NCI-H2196 (cell line): ENCODE measurements around the gene CYB561.

Source experiments
- DNase-seq: peaks from one replicate; lab custom pipeline; 2025; ENCODE audit not compliant: unreplicated experiment; lab: John Stamatoyannopoulos, UW

The CYB561 gene

DNA sequence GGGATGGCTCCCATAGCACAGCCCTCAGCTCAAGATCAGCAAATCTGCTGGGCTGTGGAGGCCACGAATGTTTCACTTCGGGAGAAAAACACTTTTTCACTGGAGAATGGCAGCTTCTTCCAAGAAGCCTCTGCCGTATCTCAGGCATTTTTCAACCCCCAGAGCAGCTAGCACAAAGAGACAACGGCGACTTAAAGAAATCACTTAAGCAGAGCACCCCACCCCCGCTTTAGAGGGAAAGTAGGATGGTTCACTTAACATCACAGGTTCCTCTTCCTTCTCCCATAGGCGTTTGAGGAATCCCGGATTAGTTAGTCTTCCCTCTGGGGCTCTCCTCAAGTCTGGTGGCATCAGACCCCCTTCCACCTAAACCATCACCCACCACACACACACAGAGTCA is 27.6 kb downstream of the CYB561 start:
- no peak for DNase-seq

DNA sequence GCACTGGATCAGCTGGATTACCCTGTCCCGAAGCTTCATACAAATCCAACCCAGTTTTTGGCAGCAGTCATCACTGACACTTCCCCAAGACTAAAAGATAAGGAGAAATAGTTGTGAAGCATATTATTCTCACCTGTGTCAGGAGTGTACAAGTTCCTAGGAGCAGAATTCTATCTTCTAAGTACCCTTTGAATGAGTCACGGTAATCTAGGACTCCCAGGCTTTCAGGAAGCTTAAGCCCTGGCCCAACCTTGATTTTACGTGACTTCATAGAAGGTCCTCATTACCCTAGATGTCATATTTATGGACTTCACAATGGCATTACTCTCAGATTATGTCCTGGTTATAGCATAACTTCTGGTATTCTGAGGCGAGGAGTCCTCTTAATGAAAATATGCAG is 31.9 kb downstream of the CYB561 start:
- no peak for DNase-seq

DNA sequence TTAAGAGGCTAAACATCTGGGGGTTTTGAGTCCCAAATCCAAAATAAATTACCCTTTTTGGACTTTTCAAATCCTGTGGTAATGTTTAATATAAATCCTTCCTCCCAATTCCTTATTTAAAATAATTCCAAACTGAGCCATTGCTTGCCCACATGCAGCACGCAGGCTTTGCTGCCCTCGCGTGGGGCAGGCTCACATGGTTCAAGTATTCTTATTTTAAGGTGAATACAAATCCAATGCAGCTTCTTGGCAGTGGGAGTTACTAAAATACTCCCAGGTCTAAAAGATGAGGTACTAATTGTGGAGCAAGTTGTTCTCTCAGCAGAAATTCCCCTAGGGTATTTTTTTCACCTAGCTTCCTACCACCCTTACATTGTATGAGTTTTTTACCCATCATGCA is 33.0 kb downstream of the CYB561 start:
- no peak for DNase-seq

DNA sequence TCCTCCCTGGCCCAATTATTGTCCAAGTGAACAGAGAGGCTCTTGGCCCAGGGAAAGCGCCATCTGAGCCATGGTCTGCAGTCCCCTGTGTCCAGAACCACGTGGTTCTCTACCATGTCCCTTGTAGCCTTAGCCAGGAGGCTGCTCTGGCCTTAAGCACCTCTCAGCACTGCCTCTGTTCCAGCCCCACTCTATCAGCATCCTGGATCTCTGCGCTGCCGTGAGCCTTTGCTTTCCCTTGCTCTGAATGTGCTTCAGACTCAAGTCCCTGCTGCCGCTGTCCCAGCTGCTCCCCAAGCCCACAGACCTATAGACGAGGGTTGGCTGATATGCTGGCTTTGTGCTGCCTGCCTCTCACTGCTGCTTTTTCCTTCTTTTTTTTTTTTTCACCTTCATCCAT is 33.9 kb downstream of the CYB561 start:
- no peak for DNase-seq

DNA sequence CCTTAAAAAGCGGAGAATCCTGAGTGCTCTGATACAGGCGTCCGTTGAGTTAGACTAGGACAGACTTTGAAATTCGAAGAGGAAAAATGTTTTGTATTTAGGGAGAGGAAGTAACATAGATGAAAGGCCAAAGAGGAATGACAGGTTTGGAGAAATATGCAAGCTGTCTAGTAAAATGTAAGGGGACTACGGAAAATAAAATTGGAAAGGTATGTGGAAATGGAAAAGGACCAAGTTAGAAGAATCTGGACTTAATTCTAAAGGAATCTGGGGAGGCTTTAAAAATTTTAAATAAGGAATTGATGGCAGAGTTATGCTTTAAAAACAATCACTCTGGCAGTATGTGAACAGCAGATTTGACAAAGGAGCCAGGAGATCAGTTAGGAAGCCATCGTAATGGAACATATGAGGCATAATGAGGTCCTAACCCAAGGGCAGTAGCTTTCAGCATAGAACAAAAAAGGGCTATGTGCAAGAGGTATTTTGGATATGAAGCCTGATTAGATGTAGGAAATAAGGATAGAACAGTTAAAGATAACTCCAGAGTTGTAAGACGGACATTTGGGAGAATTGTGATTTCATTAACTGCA is 38.3 kb downstream of the CYB561 start:
- DNase-seq = no peak

DNA sequence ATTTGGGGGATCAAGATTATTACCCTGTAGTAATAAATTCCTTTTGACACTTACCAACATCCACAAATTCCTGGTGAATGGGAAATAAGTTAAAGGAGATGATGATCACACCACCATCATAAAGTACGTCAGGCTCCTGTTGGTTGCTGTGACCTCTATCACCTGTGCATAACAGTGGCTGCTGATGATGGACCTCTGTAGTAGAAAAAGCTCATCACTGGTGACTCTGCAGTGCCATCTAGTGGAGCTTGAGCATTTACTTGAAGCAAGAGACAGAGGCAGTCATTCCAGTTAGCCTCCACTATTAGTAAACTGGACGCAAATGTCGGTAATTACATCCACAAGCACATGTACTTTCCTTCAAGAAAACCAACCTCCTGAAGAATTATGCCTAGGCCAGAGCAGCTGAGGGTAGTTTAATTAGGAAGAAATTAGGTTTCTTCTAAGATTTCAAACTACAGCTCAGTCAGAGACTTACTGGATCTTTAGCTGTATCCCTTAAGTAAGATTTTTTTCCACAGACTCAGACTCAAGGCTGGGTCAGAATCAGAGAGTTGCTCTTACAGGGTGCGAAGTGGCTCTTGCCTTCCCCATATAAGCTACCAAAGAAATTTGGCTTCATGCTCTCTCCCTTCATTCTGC is 39.3 kb downstream of the CYB561 start:
- DNase-seq = peak; percentile 92

DNA sequence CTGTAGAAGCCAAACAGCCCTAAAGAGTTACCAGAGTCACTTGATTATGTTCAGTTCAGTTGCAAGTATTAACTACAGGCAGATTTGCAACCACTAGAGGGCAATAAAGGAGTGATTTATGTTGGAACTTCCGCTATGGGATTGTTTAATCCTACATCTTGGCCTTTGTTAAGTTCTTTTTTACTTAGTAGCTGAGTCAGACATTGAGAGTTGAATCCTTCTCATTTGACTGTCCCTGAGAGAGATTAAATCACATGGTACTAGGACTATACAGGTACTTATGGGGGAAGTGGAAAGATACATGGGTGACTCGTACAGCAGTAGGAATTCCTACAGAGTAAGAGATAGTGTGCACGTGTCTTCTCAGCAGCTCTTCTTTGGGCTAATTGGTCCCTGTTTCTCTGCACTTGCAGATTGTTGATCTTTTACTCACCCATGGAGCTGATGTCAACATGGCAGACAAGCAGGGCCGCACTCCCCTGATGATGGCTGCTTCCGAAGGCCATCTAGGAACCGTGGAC is 40.3 kb downstream of the CYB561 start:
- peak; percentile 66 for DNase-seq

DNA sequence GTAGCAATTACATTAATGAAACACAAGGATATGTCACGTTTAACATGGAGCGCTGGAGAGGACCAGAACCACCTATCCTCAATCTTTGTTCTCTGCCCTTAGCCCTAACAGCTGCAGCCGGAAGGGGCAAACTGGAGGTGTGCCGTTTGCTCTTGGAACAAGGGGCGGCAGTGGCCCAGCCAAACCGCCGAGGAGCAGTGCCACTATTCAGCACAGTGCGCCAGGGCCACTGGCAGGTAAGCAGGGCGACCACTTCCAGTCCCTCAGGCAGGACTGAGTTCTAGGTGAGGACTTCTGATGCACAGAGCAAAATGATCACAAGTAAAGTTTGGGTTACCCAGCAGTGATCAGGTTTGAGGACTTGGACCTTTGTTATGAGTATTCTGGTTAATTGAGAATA is 41.1 kb downstream of the CYB561 start:
- no peak for DNase-seq

DNA sequence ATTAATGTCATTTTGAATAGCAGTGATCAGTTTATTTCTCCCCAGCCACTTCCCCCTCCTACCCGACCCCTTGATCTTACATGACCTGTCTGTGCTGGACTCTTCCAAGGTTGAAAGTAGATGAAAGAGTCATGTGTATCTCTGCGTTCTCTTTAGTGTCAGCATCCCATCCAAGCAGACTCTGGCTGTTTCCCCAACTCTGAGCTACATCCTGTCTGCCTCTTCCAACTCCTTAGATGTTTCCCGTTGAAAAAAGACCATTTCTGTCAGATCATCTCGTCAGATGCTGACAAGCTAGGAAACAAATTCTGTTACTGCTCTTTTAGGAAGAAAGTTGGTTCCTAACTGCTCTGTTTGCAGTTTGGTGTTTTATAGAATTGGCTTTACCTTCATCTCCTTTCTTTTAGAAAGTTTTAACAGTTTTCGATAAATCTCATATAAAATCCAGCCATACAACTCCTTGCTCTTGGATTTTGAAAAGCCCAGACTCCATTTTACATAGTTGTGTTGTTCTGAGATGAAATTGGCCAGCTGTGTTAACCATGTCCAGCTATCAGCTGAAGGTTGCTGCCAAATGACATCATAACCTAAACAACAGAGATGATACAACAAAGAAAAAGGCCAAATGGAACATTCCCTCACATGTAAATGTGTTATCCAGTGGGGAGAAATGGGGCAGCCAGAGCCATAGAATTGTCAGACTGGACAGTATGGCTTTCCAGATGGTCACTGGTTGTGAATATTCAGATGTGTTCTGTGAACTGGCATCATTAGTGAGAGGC is 43.5 kb downstream of the CYB561 start:
- DNase-seq = no peak

DNA sequence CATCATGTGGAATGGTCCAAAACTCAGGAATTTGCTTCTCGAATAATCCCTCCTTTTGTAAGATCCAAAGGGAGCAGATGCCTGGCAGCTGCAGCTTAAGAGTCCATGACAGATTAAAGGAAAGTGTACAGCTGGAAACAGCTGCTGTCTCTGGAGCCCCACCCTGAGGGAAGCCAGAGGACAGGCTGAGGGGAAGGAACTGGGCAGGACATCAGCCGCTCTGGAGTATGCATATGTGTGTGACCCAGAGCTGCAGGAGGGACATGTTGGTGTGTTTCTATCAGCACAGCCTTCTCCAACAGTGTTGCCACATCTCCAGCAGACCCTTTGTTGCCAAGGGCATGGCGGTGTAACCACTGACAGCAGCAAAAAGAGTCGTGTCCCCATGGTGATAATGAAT is 46.2 kb downstream of the CYB561 start:
- no peak for DNase-seq

DNA sequence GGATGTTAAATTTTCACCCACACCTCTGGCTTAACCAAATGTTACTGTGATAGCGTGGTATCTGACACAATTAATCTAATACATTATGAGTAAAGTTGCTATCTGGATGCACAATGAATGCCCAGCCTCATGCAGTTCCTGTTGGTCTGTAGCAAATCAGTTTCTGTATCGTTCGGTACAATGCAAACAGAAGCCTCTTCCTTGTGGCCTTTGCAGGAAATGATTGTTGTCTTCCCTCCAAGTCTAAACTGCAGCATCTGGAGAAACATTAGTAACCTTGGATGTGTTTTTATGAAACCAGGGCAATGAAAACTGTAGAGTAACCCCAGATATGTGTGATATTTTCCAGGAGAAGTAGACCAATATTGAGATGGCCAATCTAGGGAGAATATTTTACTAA is 46.8 kb downstream of the CYB561 start:
- no peak for DNase-seq

DNA sequence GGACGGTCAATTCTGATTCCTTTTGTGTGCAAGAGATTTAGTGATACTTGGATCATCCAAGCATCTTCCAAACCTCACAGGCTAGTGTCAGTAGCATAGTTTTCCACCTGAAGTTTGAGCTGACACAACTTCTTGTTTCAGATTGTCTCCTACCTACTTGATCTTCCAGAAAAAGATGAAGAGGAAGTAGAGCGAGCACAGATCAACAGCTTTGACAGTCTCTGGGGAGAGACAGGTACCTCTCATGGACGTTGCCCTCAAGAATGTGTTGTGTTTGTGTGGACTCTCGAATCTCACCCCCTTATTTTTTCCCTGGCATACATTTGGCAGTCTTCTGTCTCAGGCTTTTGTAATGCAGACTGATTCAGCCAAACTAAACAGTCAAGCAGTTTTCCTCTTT is 47.4 kb downstream of the CYB561 start:
- DNase-seq = no peak

DNA sequence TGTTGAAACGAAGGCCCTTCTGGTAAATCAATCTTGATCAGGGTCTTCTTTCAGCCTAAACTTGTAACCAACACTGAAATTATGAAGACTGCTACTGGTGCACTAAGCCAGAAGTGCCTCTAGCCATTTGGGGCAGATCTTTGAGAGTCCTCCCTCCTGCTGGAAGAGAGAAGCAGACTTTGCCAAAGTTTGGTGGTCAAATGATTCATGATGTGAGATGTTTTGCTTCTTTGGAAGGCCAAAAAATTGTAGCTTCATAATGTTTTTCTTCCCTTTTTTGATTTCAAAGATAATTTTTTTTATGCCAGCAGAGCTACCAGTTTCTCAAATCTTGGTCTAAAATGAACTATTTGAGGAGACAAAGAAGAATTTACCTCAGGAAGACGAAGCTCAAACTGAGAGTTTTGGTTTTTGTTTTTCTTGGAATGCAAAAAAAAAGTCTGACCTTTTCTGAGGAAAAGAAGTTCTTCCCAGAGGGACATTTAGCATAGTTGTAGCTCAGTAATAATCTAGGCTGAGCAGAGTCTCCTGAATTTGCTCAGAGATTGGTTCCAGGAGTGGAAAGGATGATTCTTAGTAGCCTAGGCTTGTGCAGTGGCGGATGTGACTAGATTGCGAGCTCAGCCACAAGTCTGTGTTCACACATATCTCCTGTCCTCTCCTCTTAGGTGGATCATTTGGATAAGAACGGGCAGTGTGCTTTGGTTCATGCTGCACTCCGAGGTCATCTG is 50.9 kb downstream of the CYB561 start:
- no peak for DNase-seq

DNA sequence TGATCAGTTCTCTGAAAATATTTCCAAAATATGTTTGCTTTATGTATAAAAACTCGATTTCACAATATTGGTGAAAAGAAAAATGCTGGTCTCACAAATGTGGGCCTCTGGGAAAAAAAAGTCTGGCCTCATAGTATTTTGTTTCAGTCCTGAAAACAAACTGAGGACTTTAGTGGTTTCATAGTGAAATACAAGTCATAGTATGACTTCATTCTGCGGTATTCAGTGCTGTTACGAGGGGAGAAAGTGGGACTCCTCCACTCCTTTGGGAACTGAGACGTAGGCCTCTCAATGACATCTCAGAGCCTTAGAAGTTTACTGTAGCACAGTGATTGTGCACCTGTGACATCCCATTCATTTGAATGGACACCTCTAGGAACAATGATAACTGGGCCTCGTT is 56.0 kb downstream of the CYB561 start:
- no peak for DNase-seq

DNA sequence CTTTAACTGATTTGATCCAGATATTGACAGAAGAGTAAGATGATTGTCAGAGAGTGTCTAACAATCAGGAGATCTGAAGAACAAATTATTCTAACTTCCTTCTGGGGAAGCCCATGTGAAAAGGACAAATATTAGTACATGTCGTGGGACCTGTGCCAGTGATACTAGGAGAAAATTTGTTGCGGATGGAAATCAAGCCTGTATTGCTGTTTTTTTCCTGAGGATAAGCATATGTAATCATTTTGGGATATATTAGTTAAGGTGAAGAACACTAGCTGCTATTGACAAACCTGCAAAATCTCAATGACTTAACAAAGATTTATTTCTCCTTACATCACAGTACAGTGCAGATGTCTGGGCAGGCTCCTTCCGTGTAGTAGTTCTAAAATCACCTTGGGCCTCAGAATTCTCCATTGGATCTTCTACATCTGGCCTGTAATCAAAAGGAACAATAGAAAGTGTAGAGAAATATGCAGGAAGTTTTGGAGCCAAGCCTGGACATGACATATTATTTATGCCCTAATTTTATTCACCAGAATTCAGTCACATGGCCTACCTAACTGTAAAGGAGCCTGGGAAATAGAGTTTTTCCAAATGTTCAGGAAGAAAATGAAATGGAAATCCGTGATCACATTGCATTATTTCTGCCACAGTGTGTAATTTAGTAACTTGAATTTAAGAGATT is 58.3 kb downstream of the CYB561 start:
- no peak for DNase-seq

DNA sequence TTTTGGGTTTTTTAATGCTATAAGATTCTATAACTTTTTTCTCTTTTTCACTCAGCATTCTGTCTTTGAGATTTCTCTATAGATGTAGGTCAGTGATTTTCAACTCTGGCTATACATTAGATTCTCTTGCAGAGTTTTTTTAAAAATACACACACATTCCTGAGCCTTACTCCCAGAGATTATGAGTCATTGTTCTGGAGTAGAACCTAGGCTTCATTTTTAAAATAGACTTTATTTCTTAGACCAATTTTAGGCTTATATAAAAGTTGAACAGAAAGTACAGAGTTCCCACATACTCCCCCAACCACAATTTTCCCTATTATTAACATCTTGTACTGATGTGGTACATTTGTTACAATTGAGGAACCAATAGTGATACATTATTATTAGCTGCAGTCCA is 63.3 kb downstream of the CYB561 start:
- DNase-seq = no peak
